ENCODE measurements around the gene CCL8. TPM values are rescaled to one million over a fixed set of nuclear protein-coding genes. Genes with fewer than 3 reads are reported as not detected.

CCL8 gene
- total and polyA plus RNA-seq, 2 experiments from 2014 or later: 1.6 TPM; not detected in 1

- Histone ChIP-seq H4K20me1 (ENCODE audit: insufficient read depth, poor library complexity, severe bottlenecking) (no peaks in the 10 kb centered on the region), H3K9me3 (ENCODE audit: low read depth) (no peaks in the 10 kb centered on the region), H3K4me2 (no peak overlapping the region), H3K27me3 (peaks cover 5% of the 10 kb centered on the region), H3K4me3 (no peak overlapping the region), H3K36me3 (replicated peaks; ENCODE audit: insufficient read depth, low read depth) (no peaks in the 10 kb centered on the region), H3K4me1 (ENCODE audit: insufficient read depth) (no peaks in the 10 kb centered on the region), H3K79me2 (no peaks in the 10 kb centered on the region), H3K27ac (no peak overlapping the region), H2AFZ (no peak overlapping the region), H3K9me2 (replicated peaks; ENCODE audit: insufficient read depth) (no peaks in the 10 kb centered on the region)
- 47% methylated on average over 5 of the region's 5 CpGs for WGBS (ENCODE audit: low lambda C conversion rate, missing lambda C conversion rate)
- no peak for TF ChIP-seq EZH2 (IDR thresholded peaks at IDR 0.05; ENCODE audit: borderline replicate concordance)
- TF ChIP-seq EZH2phosphoT487 (IDR thresholded peaks at IDR 0.05; ENCODE audit: low read depth, severe bottlenecking, unreplicated experiment): no peak
- TF ChIP-seq CTCF (IDR thresholded peaks at IDR 0.05; ENCODE audit: poor library complexity): no peak
- DNase-seq (ENCODE audit: low spot score): no peak
Measured at GRCh38 chr17:34312080-34312479, 7.2 kb upstream of the CCL8 start.

GRCh38 chr17:34313164-34313563 lies 6.1 kb upstream of the CCL8 start:
- Histone ChIP-seq H3K79me2 (no peaks in the 10 kb centered on the region), H2AFZ (no peak overlapping the region), H3K36me3 (replicated peaks; ENCODE audit: insufficient read depth, low read depth) (no peaks in the 10 kb centered on the region), H3K27me3 (peaks cover 5% of the 10 kb centered on the region), H4K20me1 (ENCODE audit: insufficient read depth, poor library complexity, severe bottlenecking) (no peaks in the 10 kb centered on the region), H3K9me2 (replicated peaks; ENCODE audit: insufficient read depth) (no peaks in the 10 kb centered on the region), H3K9me3 (ENCODE audit: low read depth) (peaks cover 3% of the 10 kb centered on the region), H3K4me2 (no peak overlapping the region), H3K4me3 (no peak overlapping the region), H3K27ac (no peak overlapping the region), H3K4me1 (ENCODE audit: insufficient read depth) (no peaks in the 10 kb centered on the region)
- TF ChIP-seq EZH2 (IDR thresholded peaks at IDR 0.05; ENCODE audit: borderline replicate concordance): no peak
- DNase-seq (ENCODE audit: low spot score): no peak
- WGBS (ENCODE audit: low lambda C conversion rate, missing lambda C conversion rate): 84% methylated on average over 4 of the region's 4 CpGs

- Histone ChIP-seq H2AFZ (no peak overlapping the region), H3K27me3 (peaks cover 5% of the 10 kb centered on the region), H3K27ac (no peak overlapping the region), H3K9me2 (replicated peaks; ENCODE audit: insufficient read depth) (no peaks in the 10 kb centered on the region), H3K36me3 (replicated peaks; ENCODE audit: insufficient read depth, low read depth) (no peaks in the 10 kb centered on the region), H3K4me3 (no peak overlapping the region), H3K79me2 (no peaks in the 10 kb centered on the region), H3K4me1 (ENCODE audit: insufficient read depth) (no peaks in the 10 kb centered on the region), H4K20me1 (ENCODE audit: insufficient read depth, poor library complexity, severe bottlenecking) (no peaks in the 10 kb centered on the region), H3K9me3 (ENCODE audit: low read depth) (peaks cover 3% of the 10 kb centered on the region), H3K4me2 (no peak overlapping the region)
- no peak for TF ChIP-seq CTCF (IDR thresholded peaks at IDR 0.05; ENCODE audit: poor library complexity)
- no peak for TF ChIP-seq EZH2phosphoT487 (IDR thresholded peaks at IDR 0.05; ENCODE audit: low read depth, severe bottlenecking, unreplicated experiment)
- no peak for TF ChIP-seq EZH2 (IDR thresholded peaks at IDR 0.05; ENCODE audit: borderline replicate concordance)
- DNase-seq (ENCODE audit: low spot score): no peak
- 82% methylated on average over 4 of the region's 4 CpGs for WGBS (ENCODE audit: low lambda C conversion rate, missing lambda C conversion rate)
Measured at GRCh38 chr17:34314279-34314678, 5.0 kb upstream of the CCL8 start.

GRCh38 chr17:34318474-34318873 lies 761 bp upstream of the CCL8 start:
- Histone ChIP-seq H3K4me1 (ENCODE audit: insufficient read depth) (no peaks in the 10 kb centered on the region), H3K9me2 (replicated peaks; ENCODE audit: insufficient read depth) (no peaks in the 10 kb centered on the region), H3K27ac (no peak overlapping the region), H3K4me3 (no peak overlapping the region), H3K9me3 (ENCODE audit: low read depth) (peaks cover 3% of the 10 kb centered on the region), H3K4me2 (no peak overlapping the region), H3K79me2 (no peaks in the 10 kb centered on the region), H3K36me3 (replicated peaks; ENCODE audit: insufficient read depth, low read depth) (no peaks in the 10 kb centered on the region), H3K27me3 (peaks cover 5% of the 10 kb centered on the region), H2AFZ (no peak overlapping the region), H4K20me1 (ENCODE audit: insufficient read depth, poor library complexity, severe bottlenecking) (no peaks in the 10 kb centered on the region)
- WGBS (ENCODE audit: low lambda C conversion rate, missing lambda C conversion rate): 63% methylated on average over 3 of the region's 3 CpGs
- no peak for DNase-seq (ENCODE audit: low spot score)
- TF ChIP-seq EZH2 (IDR thresholded peaks at IDR 0.05; ENCODE audit: borderline replicate concordance) (no peak), EZH2phosphoT487 (IDR thresholded peaks at IDR 0.05; ENCODE audit: low read depth, severe bottlenecking, unreplicated experiment) (no peak), CTCF (IDR thresholded peaks at IDR 0.05; ENCODE audit: poor library complexity) (no peak)

All from hepatocyte (in vitro differentiated cells).